Mesenteric fat pad (tissue), 1 donor: ENCODE results near the gene CTAGE6. TPM values are rescaled to one million over a fixed set of nuclear protein-coding genes. Genes with fewer than 3 reads are reported as not detected.
"Not testable (repeated sequence)": the region's sequence is repeated elsewhere in the genome, so short reads cannot be mapped to it uniquely, and the experiment has no call there.

Experiments
- DNase-seq: peaks from one replicate; pipeline ENCODE4 v3.0.0-alpha.2; 2020; ENCODE audit warnings: low spot score
- total RNA-seq: library from RNA; stranded (reverse); fragmentation: NEBNext Ultra II Directional; extraction: Animal tissue kit (Norgen Biotek cat#: 25700); gene quantifications from one replicate; pipeline ENCODE4 v1.2.1, GENCODE V29; 2021
- donor health status: DM: yes; HTN: yes; CAD: no.

Gene CTAGE6
- total RNA-seq, 1 donor from 2014 or later = 0.29 TPM

GRCh38 chr7:143715543-143716193, 41.8 kb downstream of the CTAGE6 start:
- DNase-seq = not testable (repeated sequence)

GRCh38 chr7:143714581-143715454, 42.7 kb downstream of the CTAGE6 start:
- not testable (repeated sequence) for DNase-seq

- DNase-seq = not testable (repeated sequence)
Observed at GRCh38 chr7:143712381-143712780, 45.1 kb downstream of the CTAGE6 start.

GRCh38 chr7:143711727-143712324, 45.7 kb downstream of the CTAGE6 start:
- DNase-seq = not testable (repeated sequence)

- not testable (repeated sequence) for DNase-seq
Observed at GRCh38 chr7:143709895-143710294, 47.6 kb downstream of the CTAGE6 start.

Other genes with a start within 250 kb of the CTAGE6 start
- gene CTAGE15, start 185.9 kb downstream of the CTAGE6 start, total RNA-seq = not detected
- gene TCAF2, start 136.7 kb downstream of the CTAGE6 start, total RNA-seq = 0.87 TPM
- 50.8 TPM for gene TCAF1, start 144.5 kb upstream of the CTAGE6 start, total RNA-seq
- gene OR2F2, start 177.5 kb upstream of the CTAGE6 start, total RNA-seq = not detected
- not detected for gene OR2F1, start 197.1 kb upstream of the CTAGE6 start, total RNA-seq
- not detected for gene OR6B1, start 242.6 kb upstream of the CTAGE6 start, total RNA-seq